OCI-LY3 (cell line): ENCODE measurements around the gene DNAJC6.

ENCODE experiments used
- CTCF ChIP-seq: fragments of 200-600, 300-600 bp; sonication (generic); IDR thresholded peaks from 2 replicates; pipeline ENCODE4 v1.5.1; 2014; ENCODE audit warnings: antibody characterized with exemption, low read length, low read depth
- EZH2phosphoT487 ChIP-seq: fragments of 200-600 bp; shearing (Covaris generic); IDR thresholded peaks from 2 replicates; pipeline ENCODE4 v1.6.1; 2018; ENCODE audit warnings: antibody characterized with exemption, mixed run types, low read depth

- TF ChIP-seq CTCF, result no peak
- no peak for TF ChIP-seq EZH2phosphoT487
Observed at GRCh38 chr1:65360648-65361047, 51.3 kb downstream of the DNAJC6 start.
